Chondrocyte (in vitro differentiated cells): ENCODE results near the gene KLHL8. TPM values are rescaled to one million over a fixed set of nuclear protein-coding genes. Genes with fewer than 3 reads are reported as not detected.
A peak's percentile ranks its signal among the peaks of the same experiment; 100 is the strongest.

Experiments used
- DNase-seq: peaks from one replicate; pipeline ENCODE4 v3.0.0; 2021; ENCODE audit warnings: mixed read lengths, low spot score
- H3K27ac Mint-ChIP-seq: one replicate; pipeline ENCODE4 v1.8.0; 2021; ENCODE audit warnings: mild to moderate bottlenecking, moderate library complexity, mixed read lengths; ENCODE audit not compliant: unreplicated experiment
- H3K27me3 Mint-ChIP-seq: 2 replicates; pipeline ENCODE4 v1.8.0; 2021; ENCODE audit warnings: low read depth, mixed read lengths
- H3K36me3 Mint-ChIP-seq: 2 replicates; pipeline ENCODE4 v1.8.0; 2021; ENCODE audit warnings: low read depth, mixed read lengths
- H3K4me1 Mint-ChIP-seq: 2 replicates; pipeline ENCODE4 v1.8.0; 2021; ENCODE audit warnings: low read depth, mild to moderate bottlenecking, mixed read lengths
- H3K4me3 Mint-ChIP-seq: one replicate; pipeline ENCODE4 v1.8.0; 2021; ENCODE audit warnings: mild to moderate bottlenecking, moderate library complexity, mixed read lengths; ENCODE audit not compliant: unreplicated experiment
- H3K9me3 Mint-ChIP-seq: 2 replicates; pipeline ENCODE4 v1.8.0; 2021; ENCODE audit warnings: low read depth, mixed read lengths
- CTCF ChIP-seq: fragments of 200-600 bp; sonication (generic); IDR thresholded peaks from 2 replicates; pipeline ENCODE4 v1.5.0; 2021; ENCODE audit warnings: antibody characterized with exemption, mild to moderate bottlenecking, moderate library complexity
- total RNA-seq: library from RNA; stranded (reverse); gene quantifications from 3 replicates; pipeline ENCODE4 v1.2.1, GENCODE V29; 2021

The KLHL8 gene
- total RNA-seq, 1 donor from 2014 or later = 9.1 TPM

GRCh38 chr4:87211249-87211952 lies 9.0 kb downstream of the KLHL8 start:
- peak overlapping the region; percentile 20 for H3K4me3 Mint-ChIP-seq
- H3K27ac Mint-ChIP-seq = peak overlapping the region; percentile 76
- no peaks in the 10 kb centered on the region for H3K9me3 Mint-ChIP-seq
- peaks cover 18% of the 10 kb centered on the region for H3K4me1 Mint-ChIP-seq
- no peak for TF ChIP-seq CTCF
- H3K36me3 Mint-ChIP-seq = peaks cover 2% of the 10 kb centered on the region
- H3K27me3 Mint-ChIP-seq = no peaks in the 10 kb centered on the region
- no peak for DNase-seq

- no peak for TF ChIP-seq CTCF
- Mint-ChIP-seq H3K9me3 (no peaks in the 10 kb centered on the region), H3K27me3 (no peaks in the 10 kb centered on the region), H3K4me1 (peaks cover 17% of the 10 kb centered on the region), H3K4me3 (no peak overlapping the region), H3K36me3 (peaks cover 2% of the 10 kb centered on the region), H3K27ac (no peak overlapping the region)
- DNase-seq = no peak
These were observed 10.7 kb downstream of the KLHL8 start for GRCh38 chr4:87209696-87210095.

DNA sequence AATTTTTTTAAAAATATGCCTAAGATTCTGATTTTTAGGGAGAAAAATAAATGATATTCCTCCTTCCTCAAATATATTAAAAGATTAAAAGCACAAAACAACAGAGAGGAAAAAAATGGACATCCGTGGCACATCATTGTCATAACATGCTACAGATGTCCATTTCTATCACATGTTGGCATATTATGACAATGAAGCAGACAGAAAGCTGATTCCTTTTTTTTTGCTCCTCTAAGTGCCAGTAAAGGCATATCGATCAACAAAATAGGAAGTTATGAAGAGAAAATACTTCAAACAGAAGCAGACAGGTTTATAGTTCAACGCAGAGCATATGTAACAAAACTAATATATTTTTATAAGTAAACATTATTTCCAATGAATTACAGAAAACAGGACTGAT lies 11.2 kb downstream of the KLHL8 start:
- no peak for DNase-seq
- Mint-ChIP-seq H3K27me3 (no peaks in the 10 kb centered on the region), H3K27ac (no peak overlapping the region), H3K4me1 (peaks cover 17% of the 10 kb centered on the region), H3K4me3 (no peak overlapping the region), H3K9me3 (no peaks in the 10 kb centered on the region), H3K36me3 (peaks cover 2% of the 10 kb centered on the region)
- no peak for TF ChIP-seq CTCF

DNA sequence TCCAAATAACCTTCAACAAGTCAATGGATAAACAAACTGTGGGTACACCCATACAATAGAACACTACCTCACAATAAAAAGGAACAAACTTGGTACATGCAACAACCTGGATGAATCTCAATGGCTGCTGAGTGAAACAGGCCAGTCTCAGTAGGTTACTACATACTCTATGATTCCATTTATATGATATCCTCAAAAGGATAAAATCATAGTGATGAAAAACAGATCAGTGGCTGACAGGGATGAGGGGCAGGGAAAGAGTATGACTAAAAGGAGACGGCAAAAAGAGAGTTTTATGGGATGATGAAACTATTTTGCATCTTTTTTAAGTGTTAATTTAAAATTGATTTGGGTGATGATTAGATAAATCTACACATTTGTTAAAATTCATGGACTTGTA lies 15.9 kb downstream of the KLHL8 start:
- H3K27me3 Mint-ChIP-seq = no peaks in the 10 kb centered on the region
- DNase-seq = no peak
- H3K27ac Mint-ChIP-seq = no peak overlapping the region
- H3K9me3 Mint-ChIP-seq = peaks cover 4% of the 10 kb centered on the region
- no peak overlapping the region for H3K4me3 Mint-ChIP-seq
- H3K4me1 Mint-ChIP-seq = no peaks in the 10 kb centered on the region
- H3K36me3 Mint-ChIP-seq = peaks cover 2% of the 10 kb centered on the region
- TF ChIP-seq CTCF = no peak

- Mint-ChIP-seq H3K27ac (no peak overlapping the region), H3K4me1 (peaks cover 7% of the 10 kb centered on the region), H3K36me3 (no peaks in the 10 kb centered on the region), H3K27me3 (no peaks in the 10 kb centered on the region), H3K4me3 (no peak overlapping the region), H3K9me3 (no peaks in the 10 kb centered on the region)
- TF ChIP-seq CTCF = no peak
- no peak for DNase-seq
These were observed 23.5 kb downstream of the KLHL8 start for GRCh38 chr4:87196927-87197326.
